NK-92 (cell line): ENCODE results near the gene ERAS.
"Not testable (repeated sequence)": the region's sequence is repeated elsewhere in the genome, so short reads cannot be mapped to it uniquely, and the experiment has no call there.

ENCODE experiments used
- DNase-seq: peaks from one replicate; lab custom pipeline; 2025; ENCODE audit not compliant: unreplicated experiment; lab: John Stamatoyannopoulos, UW

ERAS gene

DNA sequence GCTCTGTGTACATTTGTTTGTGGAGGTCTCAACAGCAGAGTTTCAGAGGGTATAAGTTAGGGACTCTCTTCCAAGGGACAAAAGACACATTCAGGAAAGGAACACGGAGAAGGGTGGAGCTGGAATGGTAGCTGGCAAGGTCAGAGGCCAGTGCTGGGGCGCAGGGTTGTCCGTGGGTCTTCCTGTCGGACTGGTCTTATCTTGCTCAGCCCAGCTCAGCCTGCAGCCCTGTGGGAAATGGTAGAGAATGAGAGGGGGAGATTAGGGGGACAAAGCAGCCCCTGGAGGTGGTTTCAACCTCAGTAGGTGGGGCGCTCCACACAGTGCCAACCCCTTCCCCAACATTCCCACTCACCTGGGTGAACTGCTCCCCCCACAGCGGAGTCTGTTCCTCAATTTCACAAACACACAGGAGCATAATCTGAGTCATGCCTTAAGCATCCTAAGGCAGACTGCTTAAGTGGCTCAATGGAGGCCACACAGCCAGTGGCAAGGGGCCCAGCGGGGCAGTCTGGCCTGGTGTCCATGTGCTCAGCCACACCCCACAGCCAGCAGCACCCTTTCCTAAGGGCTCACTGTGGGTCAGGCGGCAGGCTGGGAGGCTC is 31.3 kb upstream of the ERAS start:
- no peak for DNase-seq

DNA sequence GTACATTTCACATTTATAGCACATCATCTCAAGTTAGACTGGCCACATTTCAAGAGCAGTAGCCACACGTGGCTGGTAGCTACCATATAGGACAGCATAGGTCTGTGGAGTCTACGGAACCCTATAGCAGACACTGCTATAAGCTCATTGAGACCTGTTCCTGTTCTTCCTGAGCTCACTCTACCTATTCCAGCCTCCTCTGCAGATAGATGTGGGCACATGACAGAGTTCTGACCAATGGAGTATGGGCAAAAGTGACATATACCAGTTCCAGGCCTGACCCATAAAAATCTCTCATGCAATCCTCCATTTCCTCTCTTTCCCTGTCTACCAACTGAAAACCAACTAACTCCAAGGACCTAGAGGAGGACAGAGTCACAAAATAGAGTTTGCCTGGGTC is 28.0 kb upstream of the ERAS start:
- no peak for DNase-seq

DNA sequence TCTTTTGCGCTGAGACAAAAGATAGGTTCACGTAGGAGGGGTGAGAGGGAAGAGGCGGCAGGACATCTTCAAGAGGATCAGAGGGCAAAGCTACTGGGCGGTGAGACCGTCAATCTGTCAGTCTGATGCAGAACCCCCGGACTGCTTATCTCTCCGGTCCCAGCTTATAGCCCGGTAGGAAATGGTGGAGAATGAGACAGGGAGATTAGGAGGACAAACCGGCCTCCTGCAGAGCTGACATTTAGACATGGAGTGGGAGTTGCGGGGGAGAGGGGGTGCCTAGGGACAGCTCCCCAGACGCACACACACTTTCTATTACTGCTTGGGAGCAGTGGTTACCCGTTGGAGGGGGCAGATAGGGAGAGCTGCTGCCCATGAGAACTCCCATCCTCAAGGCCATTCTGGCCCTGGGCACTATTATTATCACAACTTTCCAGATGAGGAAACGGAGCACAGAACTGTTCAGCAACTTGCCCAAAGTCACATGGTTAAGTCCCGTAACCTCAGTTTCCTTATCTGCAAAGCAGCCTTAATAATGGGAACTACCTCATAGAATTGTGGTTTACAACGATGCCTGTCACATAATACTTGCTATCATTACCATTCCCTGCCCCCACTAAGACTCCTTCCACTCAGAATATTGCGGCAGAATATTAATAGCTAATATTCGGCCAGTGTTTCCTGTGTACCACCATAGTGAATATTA is 25.6 kb upstream of the ERAS start:
- DNase-seq, result no peak

GRCh38 chrX:48801280-48802088 is 24.8 kb upstream of the ERAS start, which contains the start of gene HDAC6:
Gene HDAC6 (plus strand): TSS chrX:48802067. CDS start chrX:48802693, 626 bp downstream.
- peak; percentile 97 for DNase-seq

DNA sequence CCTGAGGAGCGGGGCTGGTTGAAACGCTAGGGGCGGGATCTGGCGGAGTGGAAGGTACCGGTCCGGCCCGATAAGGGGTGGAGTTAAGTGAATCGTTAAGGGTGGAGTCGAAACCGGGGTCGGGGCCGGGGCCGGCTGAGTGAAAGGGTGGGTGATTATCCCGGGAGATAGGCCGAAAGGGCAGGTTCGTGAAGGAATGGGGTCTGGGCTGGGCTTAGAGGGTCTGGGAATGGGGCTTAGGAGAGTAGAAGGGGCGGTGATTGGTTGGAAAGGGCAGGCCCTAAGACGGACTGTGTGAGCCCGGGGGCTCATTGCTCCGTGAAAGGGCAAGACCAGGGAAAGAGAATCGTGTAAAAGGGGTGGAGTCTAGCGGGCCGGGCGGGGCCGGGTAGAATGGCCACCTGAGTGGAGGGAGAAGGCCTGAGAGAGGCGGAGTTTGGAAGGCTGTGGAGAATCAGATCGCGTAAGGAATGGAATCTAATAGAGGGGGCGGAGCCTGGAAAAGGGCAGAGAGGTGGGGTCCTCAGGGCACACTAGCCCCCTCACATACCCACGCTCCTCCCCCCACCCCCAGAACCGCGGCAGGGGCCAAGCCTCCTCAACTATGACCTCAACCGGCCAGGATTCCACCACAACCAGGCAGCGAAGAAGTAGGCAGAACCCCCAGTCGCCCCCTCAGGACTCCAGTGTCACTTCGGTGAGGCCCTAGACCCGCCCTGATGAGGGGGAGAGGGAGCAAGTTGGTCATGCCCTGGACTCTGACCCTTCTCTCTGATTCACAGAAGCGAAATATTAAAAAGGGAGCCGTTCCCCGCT is 24.0 kb upstream of the ERAS start:
- no peak for DNase-seq

DNA sequence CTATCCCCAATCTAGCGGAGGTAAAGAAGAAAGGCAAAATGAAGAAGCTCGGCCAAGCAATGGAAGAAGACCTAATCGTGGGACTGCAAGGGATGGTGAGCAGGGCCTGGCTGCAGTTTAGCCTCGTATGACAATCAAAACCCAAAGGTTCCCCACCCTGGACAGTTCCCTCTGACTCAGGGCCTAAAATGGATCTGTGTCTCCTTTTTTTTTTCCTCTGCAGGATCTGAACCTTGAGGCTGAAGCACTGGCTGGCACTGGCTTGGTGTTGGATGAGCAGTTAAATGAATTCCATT is 23.5 kb upstream of the ERAS start:
- DNase-seq, result no peak

GRCh38 chrX:48806081-48806480 is 20.2 kb upstream of the ERAS start:
- no peak for DNase-seq

GRCh38 chrX:48813644-48814043 is 12.7 kb upstream of the ERAS start:
- no peak for DNase-seq

DNA sequence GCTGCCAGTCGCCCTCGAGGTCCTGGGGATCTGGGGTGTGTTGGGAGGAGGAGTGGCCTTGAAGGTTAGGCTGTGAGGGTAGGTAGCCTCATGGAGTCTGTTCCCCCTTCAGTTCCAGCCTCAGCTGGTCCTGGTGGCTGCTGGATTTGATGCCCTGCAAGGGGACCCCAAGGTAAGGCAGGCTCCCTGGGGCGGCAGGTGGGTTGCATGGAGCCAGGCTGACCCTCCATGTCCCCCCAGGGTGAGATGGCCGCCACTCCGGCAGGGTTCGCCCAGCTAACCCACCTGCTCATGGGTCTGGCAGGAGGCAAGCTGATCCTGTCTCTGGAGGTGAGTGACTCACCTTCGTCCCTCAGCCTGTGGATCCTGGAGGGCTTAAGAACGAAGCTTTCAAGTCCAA is 11.6 kb upstream of the ERAS start:
- DNase-seq, result no peak

GRCh38 chrX:48815266-48815665 is 11.0 kb upstream of the ERAS start:
- DNase-seq, result no peak

DNA sequence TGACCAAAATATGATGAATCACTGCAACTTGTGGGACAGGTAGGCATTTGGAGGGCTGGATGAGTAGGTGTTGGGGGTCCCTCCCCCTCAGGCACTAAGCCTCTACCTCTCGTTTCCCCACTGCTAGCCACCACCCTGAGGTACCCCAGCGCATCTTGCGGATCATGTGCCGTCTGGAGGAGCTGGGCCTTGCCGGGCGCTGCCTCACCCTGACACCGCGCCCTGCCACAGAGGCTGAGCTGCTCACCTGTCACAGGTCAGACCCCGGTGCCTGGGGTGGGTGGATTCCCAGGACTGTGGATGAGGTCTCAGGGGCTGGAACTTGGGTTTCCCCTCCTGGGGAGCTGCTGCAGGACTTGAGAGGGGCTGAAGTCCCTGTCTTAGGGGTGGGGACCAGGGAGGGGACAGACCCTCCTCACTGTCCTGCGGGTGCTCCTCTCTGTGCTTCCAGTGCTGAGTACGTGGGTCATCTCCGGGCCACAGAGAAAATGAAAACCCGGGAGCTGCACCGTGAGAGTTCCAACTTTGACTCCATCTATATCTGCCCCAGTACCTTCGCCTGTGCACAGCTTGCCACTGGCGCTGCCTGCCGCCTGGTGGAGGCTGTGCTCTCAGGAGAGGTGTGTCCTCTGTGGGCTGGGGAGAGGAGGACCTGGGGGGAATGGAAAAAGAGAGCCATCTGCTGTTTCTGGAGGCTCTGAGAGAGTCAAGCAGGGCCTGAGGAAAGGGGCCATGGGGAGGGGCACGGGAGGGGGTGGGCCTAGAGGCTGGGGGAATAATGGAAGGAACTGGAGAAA is 10.1 kb upstream of the ERAS start:
- no peak for DNase-seq

DNA sequence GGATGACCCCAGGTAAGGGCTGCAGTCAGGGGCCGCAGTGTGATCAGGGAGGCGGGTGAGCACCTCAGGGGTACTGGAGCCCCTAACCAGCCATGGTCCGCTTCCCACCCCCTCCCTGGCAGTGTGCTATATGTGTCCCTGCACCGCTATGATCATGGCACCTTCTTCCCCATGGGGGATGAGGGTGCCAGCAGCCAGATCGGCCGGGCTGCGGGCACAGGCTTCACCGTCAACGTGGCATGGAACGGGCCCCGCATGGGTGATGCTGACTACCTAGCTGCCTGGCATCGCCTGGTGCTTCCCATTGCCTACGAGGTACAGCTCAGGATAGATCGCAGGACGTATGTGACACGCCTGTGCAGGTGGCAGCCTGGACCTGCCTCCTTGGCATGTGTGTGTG is 8.2 kb upstream of the ERAS start:
- DNase-seq, result no peak

- DNase-seq, result no peak
Measured at GRCh38 chrX:48818866-48819265, 7.4 kb upstream of the ERAS start.

GRCh38 chrX:48819394-48819793 is 6.9 kb upstream of the ERAS start:
- DNase-seq, result not testable (repeated sequence)

DNA sequence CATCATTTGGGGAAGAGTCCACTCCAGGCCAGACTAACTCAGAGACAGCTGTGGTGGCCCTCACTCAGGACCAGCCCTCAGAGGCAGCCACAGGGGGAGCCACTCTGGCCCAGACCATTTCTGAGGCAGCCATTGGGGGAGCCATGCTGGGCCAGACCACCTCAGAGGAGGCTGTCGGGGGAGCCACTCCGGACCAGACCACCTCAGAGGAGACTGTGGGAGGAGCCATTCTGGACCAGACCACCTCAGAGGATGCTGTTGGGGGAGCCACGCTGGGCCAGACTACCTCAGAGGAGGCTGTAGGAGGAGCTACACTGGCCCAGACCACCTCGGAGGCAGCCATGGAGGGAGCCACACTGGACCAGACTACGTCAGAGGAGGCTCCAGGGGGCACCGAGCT is 3.3 kb upstream of the ERAS start:
- no peak for DNase-seq

DNA sequence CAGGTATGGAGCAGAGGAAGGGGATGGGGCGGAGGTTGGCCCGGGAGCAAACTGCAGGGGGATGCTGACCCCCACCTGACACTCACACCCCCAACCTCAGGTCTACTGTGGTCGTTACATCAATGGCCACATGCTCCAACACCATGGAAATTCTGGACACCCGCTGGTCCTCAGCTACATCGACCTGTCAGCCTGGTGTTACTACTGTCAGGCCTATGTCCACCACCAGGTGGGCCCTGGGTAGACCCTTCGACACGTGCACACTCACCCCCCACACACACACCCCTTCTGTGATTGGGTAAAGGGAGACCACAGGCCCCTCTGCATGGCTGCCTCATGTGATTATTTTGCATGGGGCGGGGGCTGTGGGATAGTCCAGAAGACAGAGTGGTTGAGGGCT is 2.2 kb upstream of the ERAS start:
- no peak for DNase-seq

DNA sequence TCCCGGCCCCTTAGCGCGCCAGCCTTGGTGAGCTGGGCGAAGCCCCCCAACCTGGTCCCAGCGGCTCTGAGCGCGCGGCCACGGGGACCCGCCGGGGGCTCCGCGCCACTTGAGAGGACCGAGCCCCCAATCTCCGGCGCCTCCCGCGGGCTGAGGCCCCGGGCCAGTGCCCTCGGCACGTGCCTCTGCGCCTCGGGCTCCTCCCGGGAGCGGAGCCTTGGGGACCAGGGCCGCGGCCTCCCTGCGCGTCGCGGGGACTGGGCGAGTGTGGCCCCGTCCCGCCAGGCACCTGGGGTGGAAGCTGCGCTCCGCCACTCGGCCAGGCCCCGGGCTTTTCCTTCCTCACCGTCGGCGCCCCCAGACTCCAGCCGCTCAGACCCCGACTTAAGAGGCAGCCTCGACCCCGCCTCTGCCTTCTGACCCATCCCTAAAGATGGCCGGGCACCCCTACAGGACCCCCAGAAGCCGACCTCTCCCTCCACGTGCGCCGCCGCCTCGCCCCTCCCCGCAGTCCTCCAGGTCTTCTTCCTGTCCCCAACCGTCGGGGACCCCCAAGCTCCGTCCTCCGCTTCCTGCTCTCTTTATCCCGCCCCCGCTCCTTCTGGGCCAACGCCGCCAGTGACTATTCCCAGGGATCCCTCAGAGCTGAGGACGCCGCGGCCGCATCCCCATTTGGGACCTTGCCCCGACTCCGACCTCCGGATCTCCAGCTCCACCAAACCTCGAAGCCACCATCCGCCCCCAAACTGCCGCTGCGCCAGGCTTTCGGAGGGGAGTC is 752 bp downstream of the ERAS start:
- DNase-seq, result no peak

DNA sequence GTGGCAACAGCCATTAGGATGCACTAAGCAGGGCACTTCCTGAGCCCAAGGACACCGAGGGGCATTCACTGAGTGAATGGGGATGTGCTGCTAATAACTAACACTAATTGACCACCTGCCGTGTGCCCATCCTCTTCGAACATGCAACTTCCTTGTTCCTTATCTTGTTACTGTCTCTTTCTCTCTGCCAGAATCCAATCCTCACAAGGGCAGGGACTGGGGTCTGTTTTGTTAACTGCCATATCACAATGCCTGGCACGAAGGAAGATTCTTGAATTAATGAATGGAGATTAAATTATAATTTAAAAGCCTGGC is 1.3 kb downstream of the ERAS start:
- no peak for DNase-seq

- DNase-seq, result no peak
Measured at GRCh38 chrX:48829016-48829735, 2.9 kb downstream of the ERAS start.
